ENCODE measurements around the gene AKR1E2.

- TF ChIP-seq CTCF (conservative IDR thresholded peaks at IDR 0.05) (no peak), ZFX (IDR thresholded peaks at IDR 0.05) (no peak)
Observed at GRCh38 chr10:4847561-4848355, 21.8 kb downstream of the AKR1E2 start.

Data from C4-2B (cell line).